HG03103 (cell line): ENCODE measurements around the gene BCL7A.

Source experiments
- ATAC-seq: cut with Tn5 transposase; IDR thresholded peaks from one replicate; pipeline ENCODE4 v1.9.1; 2021; ENCODE audit warnings: low read depth; ENCODE audit not compliant: unreplicated experiment

BCL7A gene

DNA sequence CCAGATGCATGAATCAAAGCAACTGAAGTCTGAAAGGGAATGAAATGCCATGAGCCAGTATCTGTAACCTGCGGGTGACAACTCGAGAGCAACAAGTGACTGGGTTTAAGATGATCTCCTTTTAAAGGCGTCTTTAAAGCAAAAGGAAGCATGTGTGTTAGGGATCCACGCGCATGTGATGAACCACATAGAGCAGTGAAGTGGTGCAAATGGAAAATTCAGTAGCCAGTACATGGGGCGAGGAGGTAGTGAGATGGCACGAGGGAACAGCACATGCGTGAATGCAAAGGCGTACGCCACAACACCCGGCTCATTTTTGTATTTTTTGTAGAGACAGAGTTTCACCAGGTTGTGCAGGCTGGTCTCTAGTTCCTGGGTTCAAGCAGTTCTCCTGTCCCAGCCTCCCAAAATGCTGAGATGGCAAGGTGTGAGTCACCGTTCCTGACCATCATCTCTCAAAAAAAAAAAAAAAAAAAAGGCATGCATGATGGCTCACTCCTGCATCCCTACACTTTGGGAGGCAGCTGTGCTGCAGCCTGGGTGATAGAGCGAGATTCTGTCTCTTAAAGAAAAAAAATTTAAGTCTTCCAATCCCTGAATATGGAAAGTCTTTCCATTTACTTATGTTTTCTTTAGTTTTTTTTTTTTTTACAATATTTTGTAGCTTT lies 24.6 kb upstream of the BCL7A start:
- ATAC-seq = no peak

- no peak for ATAC-seq
Measured at GRCh38 chr12:122001466-122002209, 20.0 kb upstream of the BCL7A start.

- no peak for ATAC-seq
Measured at GRCh38 chr12:122003651-122004611, 17.8 kb upstream of the BCL7A start.

GRCh38 chr12:122004633-122005071 lies 17.0 kb upstream of the BCL7A start:
- no peak for ATAC-seq

GRCh38 chr12:122005252-122005776 lies 16.4 kb upstream of the BCL7A start:
- ATAC-seq = no peak

DNA sequence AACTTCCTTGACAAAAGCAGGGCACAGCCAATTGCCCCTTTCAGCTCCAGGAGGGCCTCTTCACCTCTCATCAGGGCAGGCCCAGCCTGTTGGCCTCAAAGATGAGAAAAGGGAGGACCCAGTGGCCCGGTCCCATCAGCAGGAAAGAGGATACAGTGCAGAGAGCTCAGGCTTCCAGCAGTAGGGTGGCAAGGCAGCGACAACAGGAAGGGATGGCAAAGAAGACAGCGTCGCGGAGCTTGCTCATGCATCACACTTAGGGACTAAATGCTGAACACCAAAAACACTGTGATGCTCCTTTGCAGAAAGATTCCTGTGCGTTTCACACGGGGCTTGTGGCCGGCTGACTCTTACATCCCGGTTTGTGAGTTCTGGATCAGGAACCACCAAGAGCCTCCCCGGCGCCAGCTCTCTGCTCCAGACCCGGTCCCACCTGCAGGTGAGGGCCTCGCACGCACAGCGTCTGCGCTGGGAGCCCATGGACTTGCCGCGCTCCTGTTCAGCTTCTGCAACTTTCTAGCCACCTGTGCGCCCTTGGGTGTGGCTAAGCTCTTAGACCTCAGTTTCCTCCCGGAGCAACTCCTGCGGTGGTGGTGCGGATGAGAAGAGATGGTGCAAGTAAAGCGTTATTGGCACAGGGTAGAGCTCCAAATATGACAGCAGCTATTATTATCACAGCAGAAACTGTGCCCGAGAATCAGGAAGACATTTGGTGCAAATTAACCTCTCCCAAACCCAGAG lies 15.3 kb upstream of the BCL7A start:
- ATAC-seq = no peak

DNA sequence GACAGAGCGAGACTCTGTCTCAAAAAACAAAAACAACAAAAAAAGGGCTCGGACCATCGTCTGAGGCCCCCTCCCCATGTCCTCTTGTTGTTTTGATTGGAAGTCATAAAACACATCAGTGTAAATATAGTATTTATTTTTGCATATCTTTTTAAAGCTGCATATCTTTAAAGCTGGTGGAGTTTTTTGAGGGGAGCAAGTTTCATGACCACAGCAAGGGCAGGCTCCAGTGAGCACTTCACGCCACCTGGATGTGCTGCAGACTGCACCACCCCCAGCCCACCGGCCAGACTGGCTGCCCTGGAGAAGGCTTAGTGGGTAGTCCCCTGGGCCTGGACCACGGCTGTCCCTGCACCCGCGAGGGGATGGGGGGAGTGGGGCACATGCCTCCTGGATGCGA lies 11.9 kb upstream of the BCL7A start:
- ATAC-seq = no peak

- ATAC-seq = no peak
Measured at GRCh38 chr12:122012184-122012583, 9.5 kb upstream of the BCL7A start.

DNA sequence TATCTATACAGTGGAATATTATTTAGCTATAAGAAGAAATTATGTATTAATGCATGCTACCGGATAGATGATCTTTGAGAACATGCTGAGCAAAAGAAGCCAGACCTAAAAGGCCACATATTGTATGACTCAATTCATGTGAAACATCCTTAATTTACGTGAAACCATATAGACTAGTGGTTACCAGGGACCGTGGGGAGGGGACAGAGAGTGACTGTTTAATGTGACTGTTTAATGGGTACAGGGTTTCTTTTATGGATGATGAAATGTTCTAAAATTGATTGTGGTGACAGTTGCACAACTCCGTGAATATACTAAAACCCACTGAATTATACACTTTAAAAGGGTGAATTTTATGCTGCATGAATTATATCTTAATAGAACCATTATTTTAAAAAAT lies 8.5 kb upstream of the BCL7A start:
- no peak for ATAC-seq

- no peak for ATAC-seq
Measured at GRCh38 chr12:122013791-122014590, 7.7 kb upstream of the BCL7A start.

DNA sequence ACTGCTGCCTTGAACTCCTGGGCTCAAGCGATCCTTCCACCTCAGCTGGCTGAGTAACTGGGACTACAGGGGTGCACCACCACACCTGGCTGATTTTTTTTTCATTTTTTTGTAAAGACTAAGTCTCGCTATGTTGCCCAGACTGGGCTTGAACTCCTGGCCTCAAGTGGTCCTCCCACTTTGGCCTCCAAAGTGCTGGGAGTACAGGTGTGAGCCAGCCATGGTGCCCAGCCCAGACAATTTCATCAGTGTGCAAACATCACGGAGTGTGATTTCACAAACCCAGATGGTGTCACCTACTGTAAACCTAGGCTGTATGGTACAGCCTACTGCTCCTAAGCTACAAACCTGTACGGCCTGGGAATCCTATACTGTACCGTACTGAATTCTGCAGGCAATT lies 6.9 kb upstream of the BCL7A start:
- no peak for ATAC-seq

DNA sequence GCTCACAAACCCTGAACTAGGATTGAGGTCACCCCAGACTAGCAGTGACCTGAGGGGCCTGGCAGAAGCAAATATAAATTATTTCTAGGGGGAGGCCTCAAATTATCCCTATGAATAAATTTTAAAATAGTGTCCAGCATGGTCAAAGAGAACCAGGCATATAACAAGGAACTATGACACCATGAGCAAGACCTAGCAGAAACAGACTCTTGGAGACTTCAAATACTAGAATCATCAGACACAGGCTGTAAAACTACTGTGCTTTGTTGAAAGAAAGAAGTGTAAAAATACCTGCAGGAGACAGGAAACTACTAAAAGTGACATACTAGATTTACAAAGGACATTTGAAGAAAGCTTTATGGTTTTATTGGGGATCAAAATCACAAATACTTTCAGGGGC lies 3.2 kb upstream of the BCL7A start:
- ATAC-seq = no peak

GRCh38 chr12:122018937-122019336 lies 2.7 kb upstream of the BCL7A start:
- no peak for ATAC-seq

DNA sequence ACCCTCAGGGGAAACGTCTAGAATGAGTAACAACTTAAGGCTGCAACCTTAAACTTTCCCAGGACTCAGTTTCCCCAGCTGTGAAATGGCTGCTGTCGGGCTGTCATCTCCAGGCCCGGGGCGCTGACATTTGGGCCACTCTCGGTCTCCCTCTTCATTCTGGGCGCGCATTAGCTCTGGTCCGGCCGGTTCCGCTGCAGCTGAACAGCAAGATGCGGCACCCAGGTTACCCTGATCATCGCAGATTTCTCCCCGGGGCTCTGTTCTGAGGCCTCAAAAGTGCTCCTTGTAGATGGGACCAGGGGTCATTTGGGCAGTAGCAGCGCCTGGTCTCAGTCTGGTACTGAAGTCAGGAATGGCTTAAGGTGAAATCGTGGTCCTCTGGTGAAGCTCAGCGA lies 890 bp upstream of the BCL7A start:
- ATAC-seq = no peak

- no peak for ATAC-seq
Measured at GRCh38 chr12:122021193-122021821, 377 bp upstream of the BCL7A start.

DNA sequence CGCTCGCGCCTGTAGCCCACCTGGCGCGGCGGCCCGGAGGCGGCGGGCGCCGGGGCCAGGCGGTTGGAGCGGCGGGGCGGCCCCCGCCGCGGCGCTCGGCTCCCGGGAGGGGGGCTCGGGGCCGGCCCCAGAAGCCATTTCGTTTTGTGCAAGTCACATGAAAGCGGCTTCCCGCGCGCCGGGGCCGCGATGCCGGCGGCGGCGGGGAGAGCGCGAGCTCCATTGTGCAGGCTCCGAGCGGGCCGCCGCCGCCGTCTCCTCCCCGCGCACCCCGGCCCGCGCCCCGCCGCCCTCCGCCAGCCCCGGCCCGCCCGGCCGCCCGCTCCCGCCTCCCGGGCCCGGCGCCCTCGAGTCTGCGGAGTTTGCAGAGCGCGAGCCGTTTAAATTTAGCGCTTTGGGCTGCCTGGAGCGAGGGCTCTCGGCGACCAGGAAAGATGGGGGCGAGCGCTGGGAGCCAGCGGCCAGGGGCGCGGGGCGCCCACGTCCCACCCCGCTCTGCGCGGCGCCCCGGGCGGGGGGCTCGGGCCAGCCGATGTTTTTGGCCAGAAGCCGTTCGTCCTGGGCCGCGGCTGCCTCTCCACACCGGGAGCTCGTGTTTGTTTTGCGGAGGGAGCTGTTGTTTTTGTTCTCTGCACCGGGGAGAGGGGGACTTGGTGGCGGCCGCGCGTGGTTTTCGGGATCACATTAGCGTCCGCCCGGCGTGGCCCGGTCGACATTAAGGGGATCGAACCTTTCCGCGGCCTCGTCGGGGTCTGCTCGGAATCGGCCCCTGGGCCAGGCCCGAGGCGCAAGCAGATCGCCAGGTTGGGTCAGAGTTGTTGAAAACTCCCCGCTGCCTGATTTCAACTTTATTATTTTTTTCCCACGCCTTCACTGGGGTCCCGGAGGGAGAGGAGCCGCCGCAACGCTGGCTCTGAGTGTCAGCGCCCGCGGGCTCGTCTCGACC lies 982 bp downstream of the BCL7A start:
- no peak for ATAC-seq

DNA sequence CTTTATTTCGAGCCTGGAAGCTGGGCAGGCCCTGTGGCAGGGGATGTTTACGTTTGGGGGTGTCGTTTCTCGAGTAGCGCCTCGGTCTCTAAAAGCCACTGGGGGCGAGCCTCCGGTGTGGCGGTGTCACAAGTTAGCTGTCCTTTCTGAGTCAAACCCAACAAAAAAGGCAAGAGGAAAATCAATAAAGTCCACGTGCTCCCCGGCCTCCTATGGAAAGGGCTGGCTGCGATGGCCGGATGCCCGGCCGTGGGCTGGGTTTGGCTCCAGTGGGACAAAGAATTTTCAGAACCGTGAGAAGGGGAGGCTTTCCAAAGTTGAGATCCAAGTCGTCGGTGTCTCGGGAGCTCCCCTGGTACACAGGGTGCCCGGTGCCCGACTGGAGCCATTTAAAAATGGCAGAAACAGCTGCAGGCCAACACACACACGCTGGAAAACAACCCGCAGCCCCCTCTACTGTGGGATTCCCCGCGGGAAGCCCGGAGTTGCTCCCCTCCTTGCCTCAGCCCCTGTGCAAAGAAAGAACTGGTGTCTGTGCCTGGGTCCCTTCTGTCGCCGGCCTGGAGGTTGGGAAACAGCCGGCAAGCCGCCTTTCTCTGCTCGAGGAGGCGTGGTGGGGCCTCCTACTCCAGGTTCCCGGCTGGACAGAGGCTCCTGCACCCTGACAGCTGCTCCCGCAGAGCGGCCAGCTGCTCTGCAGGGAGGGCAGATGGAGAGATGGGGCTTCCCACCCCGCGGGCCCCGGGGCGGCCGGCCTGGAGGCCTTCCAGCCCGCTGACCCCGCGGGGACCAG lies 1.9 kb downstream of the BCL7A start:
- no peak for ATAC-seq
